SK-N-SH (cell line): ENCODE data around the gene ADAP1. TPM values are rescaled to one million over a fixed set of nuclear protein-coding genes. Genes with fewer than 3 reads are reported as not detected.

ENCODE experiments used
- CTCF ChIA-PET: fragments of 300-600, 350-600 bp; formaldehyde crosslinking; extraction: SDS; loops from one replicate; lab custom pipeline; 2021; lab: Yijun Ruan, JAX
- POLR2A ChIA-PET: fragments of 350-600 bp; sonication (Branson Sonifier 250); formaldehyde crosslinking; extraction: SDS; loops from one replicate; lab custom pipeline; 2020; ENCODE audit warnings: antibody characterized with exemption, inconsistent platforms; lab: Yijun Ruan, JAX
- DNase-seq: peaks from one replicate; pipeline ENCODE4 v3.0.0; 2012
- H2AFZ ChIP-seq: fragments of 200-600 bp; sonication (generic); 2 replicates; pipeline ENCODE4 v1.8.1; 2016; ENCODE audit warnings: antibody characterized with exemption, mild to moderate bottlenecking, low read depth
- H3F3A ChIP-seq: fragments of 200-600 bp; sonication (generic); replicated peaks from 2 replicates; pipeline ENCODE3; 2016; ENCODE audit warnings: antibody characterized with exemption, mild to moderate bottlenecking; ENCODE audit not compliant: insufficient read depth
- H3K27ac ChIP-seq, 2 experiments: fragments of 200-500 bp in 1 of 2; fragments of 200-600 bp in 1 of 2; sonication (Bioruptor generic) in 1 of 2; sonication (generic), shearing (Covaris generic) in 1 of 2; 2 replicates each; pipeline versions ENCODE4 v1.5.1 to v1.6.1; 2014 to 2016; ENCODE audit warnings: low read depth in 2 of 2, inconsistent platforms in 1 of 2, low read length in 1 of 2, mild to moderate bottlenecking in 1 of 2, mixed read lengths in 1 of 2
- H3K27me3 ChIP-seq: fragments of 200-600 bp; sonication (generic), shearing (Covaris generic); 2 replicates; pipeline ENCODE4 v1.6.1; 2016; ENCODE audit warnings: mixed run types; ENCODE audit not compliant: insufficient read depth
- H3K36me3 ChIP-seq, 2 experiments: fragments of 200-500 bp in 1 of 2; fragments of 200-600 bp in 1 of 2; sonication (Bioruptor generic) in 1 of 2; sonication (generic) in 1 of 2; replicated peaks in 1 of 2; 2 replicates each; pipeline versions ENCODE3 to v1.5.1; 2014 to 2016; ENCODE audit warnings: low read length in 1 of 2, mild to moderate bottlenecking in 1 of 2; ENCODE audit not compliant: insufficient read depth in 2 of 2, control insufficient read depth in 1 of 2
- H3K4me1 ChIP-seq, 2 experiments: fragments of 200-500 bp in 1 of 2; fragments of 200-600 bp in 1 of 2; sonication (Bioruptor generic) in 1 of 2; sonication (generic), shearing (Covaris generic) in 1 of 2; 2 replicates each; pipeline versions ENCODE4 v1.5.1 to v1.6.1; 2014 to 2016; ENCODE audit warnings: low read depth in 1 of 2, low read length in 1 of 2, mixed run types in 1 of 2; ENCODE audit not compliant: insufficient read depth in 2 of 2, control insufficient read depth in 1 of 2
- H3K4me2 ChIP-seq: fragments of 200-600 bp; sonication (generic), shearing (Covaris generic); 2 replicates; pipeline ENCODE4 v1.6.1; 2017; ENCODE audit warnings: mixed run types
- H3K4me3 ChIP-seq, 2 experiments: fragments of 200-500 bp in 1 of 2; fragments of 200-600 bp in 1 of 2; sonication (Bioruptor generic) in 1 of 2; sonication (generic), shearing (Covaris generic) in 1 of 2; 2 replicates each; pipeline versions ENCODE4 v1.5.1 to v1.8.1; 2014 to 2016; ENCODE audit warnings: low read depth in 2 of 2, inconsistent platforms in 1 of 2, low read length in 1 of 2, mild to moderate bottlenecking in 1 of 2, mixed read lengths in 1 of 2, moderate library complexity in 1 of 2
- H3K79me2 ChIP-seq: fragments of 200-600 bp; sonication (generic); 2 replicates; pipeline ENCODE4 v1.8.1; 2017; ENCODE audit warnings: mild to moderate bottlenecking; ENCODE audit not compliant: insufficient read depth
- H3K9ac ChIP-seq: fragments of 200-600 bp; sonication (generic); 2 replicates; pipeline ENCODE4 v1.6.1; 2017; ENCODE audit warnings: mixed run types
- H3K9me2 ChIP-seq: fragments of 200-600 bp; sonication (generic); 2 replicates; pipeline ENCODE4 v1.6.1; 2017; ENCODE audit warnings: mixed run types
- H3K9me3 ChIP-seq: fragments of 200-600 bp; sonication (generic); 2 replicates; pipeline ENCODE4 v1.6.1; 2017; ENCODE audit warnings: mixed run types, mild to moderate bottlenecking, moderate library complexity
- H4K20me1 ChIP-seq: fragments of 200-600 bp; sonication (generic); 2 replicates; pipeline ENCODE4 v1.6.1; 2017; ENCODE audit warnings: mild to moderate bottlenecking, mixed run types; ENCODE audit not compliant: insufficient read depth
- CHD2 ChIP-seq: fragments of 150-350 bp; IDR thresholded peaks from 2 replicates; pipeline ENCODE4 v1.6.1; 2018; ENCODE audit warnings: low read length; ENCODE audit not compliant: partially characterized antibody
- EZH2phosphoT487 ChIP-seq: fragments of 200-600 bp; sonication (generic); IDR thresholded peaks from 2 replicates; pipeline ENCODE4 v1.6.1; 2017; ENCODE audit warnings: low read depth, mixed run types, mild to moderate bottlenecking, antibody characterized with exemption, moderate library complexity, borderline replicate concordance
- FOSL2 ChIP-seq: IDR thresholded peaks from 2 replicates; pipeline ENCODE4 v1.4.0; 2012; ENCODE audit warnings: low read depth, mild to moderate bottlenecking, moderate library complexity, borderline replicate concordance
- GABPA ChIP-seq: IDR thresholded peaks from 2 replicates; pipeline ENCODE4 v1.4.0; 2012; ENCODE audit warnings: low read depth, mild to moderate bottlenecking
- JUND ChIP-seq: IDR thresholded peaks from 2 replicates; pipeline ENCODE4 v1.4.0; 2012
- NFIC ChIP-seq: IDR thresholded peaks from 2 replicates; pipeline ENCODE4 v1.4.0; 2012; ENCODE audit warnings: borderline replicate concordance
- NRF1 ChIP-seq: IDR thresholded peaks from 2 replicates; pipeline ENCODE4 v1.6.1; 2012; ENCODE audit warnings: low read depth, mild to moderate bottlenecking, low read length
- RCOR1 ChIP-seq: fragments of 150-350 bp; IDR thresholded peaks from 2 replicates; pipeline ENCODE4 v1.6.1; 2017; ENCODE audit warnings: antibody characterized with exemption, low read length
- RFX5 ChIP-seq: IDR thresholded peaks from 2 replicates; pipeline ENCODE4 v1.6.1; 2012; ENCODE audit warnings: mild to moderate bottlenecking, improper control_type of control experiment, low read length
- RXRA ChIP-seq: IDR thresholded peaks from 2 replicates; pipeline ENCODE4 v1.4.0; 2012; ENCODE audit warnings: low read depth, mild to moderate bottlenecking, borderline replicate concordance
- SMC3 ChIP-seq: IDR thresholded peaks from 2 replicates; pipeline ENCODE4 v1.6.1; 2012; ENCODE audit warnings: low read depth, low read length, improper control_type of control experiment
- TCF12 ChIP-seq: IDR thresholded peaks from 2 replicates; pipeline ENCODE4 v1.4.0; 2012
- TEAD4 ChIP-seq: IDR thresholded peaks from 2 replicates; pipeline ENCODE4 v1.4.0; 2012; ENCODE audit warnings: mild to moderate bottlenecking, borderline replicate concordance; ENCODE audit not compliant: insufficient read depth
- WGBS: methylation state at CpG from one replicate; pipeline ENCODE4 v1.1.6; 2017; ENCODE audit warnings: low lambda C conversion rate; 5-methylcytosine and 5-hydroxymethylcytosine counted together
- polyA plus RNA-seq, 3 experiments: library from polyadenylated mRNA; depleted of rRNA; stranded (reverse); fragments of >200 nt; gene quantifications; 2 replicates each; pipeline ENCODE4 v1.2.3, GENCODE V29; 2012
- TF ChIP-seq, protein P1 (sequence below): IDR thresholded peaks from 2 replicates; pipeline ENCODE4 v1.4.0; 2012; ENCODE audit warnings: low read depth, borderline replicate concordance
- TF ChIP-seq, protein P2 (sequence below): IDR thresholded peaks from 2 replicates; pipeline ENCODE4 v1.4.0; 2012; ENCODE audit warnings: low read depth

Gene ADAP1
- polyA plus RNA-seq, 1 of the 3 experiments (the other 2 are of a cell fraction), result 3.2 TPM

- ChIA-PET POLR2A (no interaction called here), CTCF (interaction anchor here (1.1 to 4.8 kb wide), 8 partner anchors 9 to 197 kb away, joined by 3 to 50 read pairs (median 4); partner anchors contain the start of genes COX19 and GPR146)
- no peak for TF ChIP-seq EZH2phosphoT487
- no peak; the same call in 1 of the 2 replicates for TF ChIP-seq FOSL2
- TF ChIP-seq NRF1, result no peak
- Histone ChIP-seq H3K9ac (no peak overlapping the region), H3K79me2 (no peaks in the 10 kb centered on the region), H3K27me3 (no peaks in the 10 kb centered on the region), H3K27ac (no peak overlapping the region), H3K4me2 (no peak overlapping the region), H3F3A (no peaks in the 10 kb centered on the region), H3K4me3 (no peak overlapping the region), H2AFZ (no peak overlapping the region), H3K9me2 (no peaks in the 10 kb centered on the region), H4K20me1 (no peaks in the 10 kb centered on the region), H3K4me1 (peaks cover 0 to 8% of the 10 kb centered on the region in 2 experiments; a peak in 1 of 4 replicates), H3K9me3 (no peaks in the 10 kb centered on the region), H3K36me3 (no peaks in the 10 kb centered on the region)
- peak; percentile 70 for DNase-seq
- 58% methylated on average over 20 of the region's 41 CpGs for WGBS
Measured at GRCh38 chr7:985915-986741, 31.6 kb upstream of the ADAP1 start.

GRCh38 chr7:985127-985416 lies 30.6 kb upstream of the ADAP1 start:
- TF ChIP-seq NFIC (no peak), TCF12 (no peak), SMC3 (no peak), GABPA (no peak), JUND (no peak), CHD2 (no peak), RCOR1 (no peak), TEAD4 (no peak), RXRA (no peak), RFX5 (no peak)
- TF ChIP-seq, protein P1, sequence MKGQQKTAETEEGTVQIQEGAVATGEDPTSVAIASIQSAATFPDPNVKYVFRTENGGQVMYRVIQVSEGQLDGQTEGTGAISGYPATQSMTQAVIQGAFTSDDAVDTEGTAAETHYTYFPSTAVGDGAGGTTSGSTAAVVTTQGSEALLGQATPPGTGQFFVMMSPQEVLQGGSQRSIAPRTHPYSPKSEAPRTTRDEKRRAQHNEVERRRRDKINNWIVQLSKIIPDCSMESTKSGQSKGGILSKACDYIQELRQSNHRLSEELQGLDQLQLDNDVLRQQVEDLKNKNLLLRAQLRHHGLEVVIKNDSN, result no peak
- TF ChIP-seq, protein P2, sequence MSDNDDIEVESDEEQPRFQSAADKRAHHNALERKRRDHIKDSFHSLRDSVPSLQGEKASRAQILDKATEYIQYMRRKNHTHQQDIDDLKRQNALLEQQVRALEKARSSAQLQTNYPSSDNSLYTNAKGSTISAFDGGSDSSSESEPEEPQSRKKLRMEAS, result no peak
- TF ChIP-seq, all 33 proteins: peak for 0
- Histone ChIP-seq H2AFZ (no peak overlapping the region), H3K27me3 (no peaks in the 10 kb centered on the region), H3F3A (no peaks in the 10 kb centered on the region), H3K9me3 (no peaks in the 10 kb centered on the region), H3K79me2 (no peaks in the 10 kb centered on the region), H3K9ac (no peak overlapping the region), H4K20me1 (no peaks in the 10 kb centered on the region), H3K27ac (no peak overlapping the region), H3K4me1 (peaks cover 0 to 12% of the 10 kb centered on the region in 2 experiments; a peak in 1 of 4 replicates), H3K9me2 (no peaks in the 10 kb centered on the region), H3K36me3 (no peaks in the 10 kb centered on the region), H3K4me3 (no peak overlapping the region), H3K4me2 (no peak overlapping the region)
- ChIA-PET CTCF (interaction anchor here (0.6 to 4.8 kb wide), 9 partner anchors 8 to 198 kb away, joined by 3 to 50 read pairs (median 5); partner anchors contain the start of gene COX19), POLR2A (no interaction called here)
- 91% methylated on average over 10 of the region's 16 CpGs for WGBS
- DNase-seq, result no peak
